ENCODE measurements around the gene RASSF3. TPM values are rescaled to one million over a fixed set of nuclear protein-coding genes. Genes with fewer than 3 reads are reported as not detected.

RASSF3 gene
- total RNA-seq, 2 experiments from 2014 or later = 114 to 115 TPM

DNA sequence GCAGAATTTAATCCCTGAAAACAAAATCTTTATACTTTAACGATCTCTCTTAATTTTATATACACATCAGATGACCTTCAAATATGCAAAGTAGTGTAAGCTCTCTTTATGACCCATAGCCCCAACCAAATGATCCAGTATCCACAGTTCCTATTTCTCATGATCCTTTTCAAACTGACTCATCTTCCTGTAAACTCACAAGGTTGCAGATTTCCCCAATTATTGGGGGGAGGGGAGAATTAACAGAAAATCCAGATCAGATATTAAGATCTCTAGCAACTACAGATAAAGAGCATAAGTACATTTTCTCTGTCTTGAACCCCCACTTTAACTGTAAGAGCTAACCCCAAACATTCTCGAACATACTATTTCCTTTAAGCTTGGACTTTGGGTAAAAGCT is 136.4 kb downstream of the RASSF3 start:
- no peak overlapping the region for H3K4me3 Mint-ChIP-seq
- no peaks in the 10 kb centered on the region for H3K9me3 Mint-ChIP-seq
- peaks cover 7% of the 10 kb centered on the region for H3K4me1 Mint-ChIP-seq
- no peak overlapping the region for H3K27ac Mint-ChIP-seq
- ChIA-PET POLR2A (no interaction called here), CTCF (interaction anchor here (0.5 to 1.6 kb wide), 2 partner anchors 11 to 50 kb away, joined by 3 to 4 read pairs; no protein-coding TSS in a partner anchor)
- DNase-seq = no peak
- H3K27me3 Mint-ChIP-seq = no peaks in the 10 kb centered on the region
- peaks cover 44% of the 10 kb centered on the region for H3K36me3 Mint-ChIP-seq (ENCODE audit: low read depth)

Small RNA genes lying within 50 kb of the gene (microRNA-seq; reads per million reads assigned to microRNA genes)
- gene MIR548C (ENCODE audit: borderline microRNAs expressed, borderline replicate concordance) (not detected), gene MIR548Z (ENCODE audit: borderline microRNAs expressed, borderline replicate concordance) (not detected)

Other genes starting within 250 kb of the RASSF3 start
- gene C12orf56, start 219.7 kb upstream of the RASSF3 start, total RNA-seq = not detected
- 10 to 100 TPM; 88.2 to 93.4 TPM for gene XPOT, start 206.1 kb upstream of the RASSF3 start, total RNA-seq
- gene TBK1, start 158.4 kb upstream of the RASSF3 start, total RNA-seq = 10 to 100 TPM; 22.7 to 24.1 TPM
- gene GNS, start 148.9 kb downstream of the RASSF3 start, total RNA-seq = 10 to 100 TPM; 25.3 to 31.3 TPM
- gene TBC1D30, start 214.2 kb downstream of the RASSF3 start, total RNA-seq = under 1 TPM; 0.19 to 0.20 TPM